ENCODE data around the gene TBX3. TPM values are rescaled to one million over a fixed set of nuclear protein-coding genes. Genes with fewer than 3 reads are reported as not detected.

The TBX3 gene
- polyA plus RNA-seq, 1 donor from 2014 or later = not detected

DNA sequence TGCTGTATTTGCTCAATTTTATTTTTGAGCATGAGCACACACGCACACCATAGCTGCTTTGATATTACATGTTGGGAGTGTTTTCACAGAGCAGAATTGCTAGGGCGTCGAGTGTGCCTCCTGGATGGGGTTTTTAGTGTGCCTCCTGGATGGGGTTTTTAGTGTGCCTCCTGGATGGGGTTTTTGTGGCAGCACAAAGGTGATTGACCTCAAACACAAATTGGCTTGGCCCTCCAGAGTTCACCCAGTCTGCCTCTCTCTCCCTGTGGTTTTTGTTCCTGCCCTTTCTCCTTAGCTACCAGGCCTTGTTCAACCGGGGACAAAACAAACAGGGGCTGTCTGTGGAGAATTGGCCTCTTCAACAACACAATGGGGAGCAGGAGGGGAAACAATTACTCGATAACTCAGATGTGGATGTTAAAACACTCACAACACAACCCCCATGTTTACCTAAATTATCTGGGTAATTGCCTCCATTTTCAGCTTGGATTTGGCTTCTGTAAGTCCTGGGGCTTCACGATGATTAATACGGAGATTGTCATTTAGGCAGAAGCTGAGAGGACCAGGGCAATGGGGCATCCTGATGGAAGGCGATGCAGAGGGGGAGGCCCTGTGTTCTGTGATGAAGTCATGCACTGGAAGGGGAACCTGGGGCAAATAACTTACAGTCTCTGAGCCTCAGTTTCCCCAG lies 26.9 kb downstream of the TBX3 start:
- TF ChIP-seq EP300 (conservative IDR thresholded peaks at IDR 0.05; ENCODE audit: poor library complexity, severe bottlenecking) (no peak), RAD21 (conservative IDR thresholded peaks at IDR 0.05) (no peak), EZH2 (IDR thresholded peaks at IDR 0.05; ENCODE audit: borderline replicate concordance, insufficient read depth, low read length, poor library complexity, severe bottlenecking) (no peak), SMC3 (conservative IDR thresholded peaks at IDR 0.05; ENCODE audit: poor library complexity) (no peak), TAF1 (IDR thresholded peaks at IDR 0.05; ENCODE audit: low read depth) (no peak), MXI1 (conservative IDR thresholded peaks at IDR 0.05; ENCODE audit: poor library complexity, severe bottlenecking) (no peak), POLR2AphosphoS5 (IDR thresholded peaks at IDR 0.05) (no peak)
- Histone ChIP-seq H3K27ac (ENCODE audit: low read length) (no peak overlapping the region), H3K79me2 (replicated peaks; ENCODE audit: insufficient read depth, low read length) (no peaks in the 10 kb centered on the region), H3K27me3 (ENCODE audit: insufficient read depth, low read depth, low read length) (peaks cover 11% of the 10 kb centered on the region), H2AFZ (ENCODE audit: low read depth, low read length) (no peak overlapping the region), H3F3A (ENCODE audit: insufficient read depth, low read length, poor library complexity, severe bottlenecking) (no peaks in the 10 kb centered on the region), H3K36me3 (ENCODE audit: insufficient read depth, low read length) (no peaks in the 10 kb centered on the region), H3K4me3 (ENCODE audit: low read length) (no peak overlapping the region), H3K9me3 (ENCODE audit: low read length) (no peaks in the 10 kb centered on the region), H3K9ac (ENCODE audit: low read length) (no peak overlapping the region), H4K20me1 (ENCODE audit: insufficient read depth) (no peaks in the 10 kb centered on the region), H3K9me2 (ENCODE audit: insufficient read depth, low read length) (no peaks in the 10 kb centered on the region), H3K4me2 (ENCODE audit: low read length) (no peak overlapping the region)

DNA sequence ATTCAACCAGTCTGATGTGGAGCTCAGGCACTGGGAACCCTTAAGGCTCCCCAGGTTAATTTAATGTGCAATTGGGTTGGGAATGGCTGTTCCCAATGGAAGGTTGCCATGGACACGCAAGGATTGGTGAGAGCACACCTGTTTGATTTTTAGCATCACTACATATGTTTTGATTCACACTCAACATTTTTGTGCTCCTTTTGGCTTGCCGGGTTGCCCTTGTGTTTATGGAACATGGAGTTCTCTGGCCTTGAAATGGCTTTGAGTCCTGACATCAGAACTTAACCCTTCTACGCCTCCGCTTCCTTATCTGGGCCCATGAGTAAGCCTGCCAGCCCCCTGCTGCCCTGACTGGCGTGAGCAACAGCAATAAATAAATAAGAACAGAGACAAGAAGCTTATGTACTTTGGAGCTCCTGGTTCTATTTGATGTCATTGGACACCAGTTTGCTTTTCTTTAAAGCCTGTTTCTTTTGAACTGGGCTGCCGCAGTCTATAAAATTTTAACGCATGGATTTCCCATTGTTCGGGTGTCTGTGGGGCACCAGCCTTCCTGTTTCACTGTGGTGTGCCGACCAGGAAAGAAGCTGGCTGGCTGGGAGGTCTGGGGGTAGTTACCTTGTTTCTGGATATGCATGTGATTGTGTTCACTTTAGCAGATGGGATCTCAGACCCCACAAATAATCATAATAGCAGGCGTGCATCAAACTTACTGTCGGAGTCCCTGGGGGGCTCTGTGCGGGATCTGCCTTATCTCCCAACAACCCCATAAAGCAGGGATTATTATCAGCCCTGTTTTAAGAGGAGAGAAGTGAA lies 27.8 kb downstream of the TBX3 start:
- H3K4me2 ChIP-seq (ENCODE audit: low read length) = no peak overlapping the region
- no peaks in the 10 kb centered on the region for H3F3A ChIP-seq (ENCODE audit: insufficient read depth, low read length, poor library complexity, severe bottlenecking)
- no peak overlapping the region for H3K9ac ChIP-seq (ENCODE audit: low read length)
- H3K9me2 ChIP-seq (ENCODE audit: insufficient read depth, low read length) = no peaks in the 10 kb centered on the region
- no peaks in the 10 kb centered on the region for H3K36me3 ChIP-seq (ENCODE audit: insufficient read depth, low read length)
- no peaks in the 10 kb centered on the region for H3K9me3 ChIP-seq (ENCODE audit: low read length)
- TF ChIP-seq POLR2AphosphoS5 (IDR thresholded peaks at IDR 0.05) (no peak), MXI1 (conservative IDR thresholded peaks at IDR 0.05; ENCODE audit: poor library complexity, severe bottlenecking) (no peak), EP300 (conservative IDR thresholded peaks at IDR 0.05; ENCODE audit: poor library complexity, severe bottlenecking) (no peak), SMC3 (conservative IDR thresholded peaks at IDR 0.05; ENCODE audit: poor library complexity) (no peak)
- TF ChIP-seq, protein P1, sequence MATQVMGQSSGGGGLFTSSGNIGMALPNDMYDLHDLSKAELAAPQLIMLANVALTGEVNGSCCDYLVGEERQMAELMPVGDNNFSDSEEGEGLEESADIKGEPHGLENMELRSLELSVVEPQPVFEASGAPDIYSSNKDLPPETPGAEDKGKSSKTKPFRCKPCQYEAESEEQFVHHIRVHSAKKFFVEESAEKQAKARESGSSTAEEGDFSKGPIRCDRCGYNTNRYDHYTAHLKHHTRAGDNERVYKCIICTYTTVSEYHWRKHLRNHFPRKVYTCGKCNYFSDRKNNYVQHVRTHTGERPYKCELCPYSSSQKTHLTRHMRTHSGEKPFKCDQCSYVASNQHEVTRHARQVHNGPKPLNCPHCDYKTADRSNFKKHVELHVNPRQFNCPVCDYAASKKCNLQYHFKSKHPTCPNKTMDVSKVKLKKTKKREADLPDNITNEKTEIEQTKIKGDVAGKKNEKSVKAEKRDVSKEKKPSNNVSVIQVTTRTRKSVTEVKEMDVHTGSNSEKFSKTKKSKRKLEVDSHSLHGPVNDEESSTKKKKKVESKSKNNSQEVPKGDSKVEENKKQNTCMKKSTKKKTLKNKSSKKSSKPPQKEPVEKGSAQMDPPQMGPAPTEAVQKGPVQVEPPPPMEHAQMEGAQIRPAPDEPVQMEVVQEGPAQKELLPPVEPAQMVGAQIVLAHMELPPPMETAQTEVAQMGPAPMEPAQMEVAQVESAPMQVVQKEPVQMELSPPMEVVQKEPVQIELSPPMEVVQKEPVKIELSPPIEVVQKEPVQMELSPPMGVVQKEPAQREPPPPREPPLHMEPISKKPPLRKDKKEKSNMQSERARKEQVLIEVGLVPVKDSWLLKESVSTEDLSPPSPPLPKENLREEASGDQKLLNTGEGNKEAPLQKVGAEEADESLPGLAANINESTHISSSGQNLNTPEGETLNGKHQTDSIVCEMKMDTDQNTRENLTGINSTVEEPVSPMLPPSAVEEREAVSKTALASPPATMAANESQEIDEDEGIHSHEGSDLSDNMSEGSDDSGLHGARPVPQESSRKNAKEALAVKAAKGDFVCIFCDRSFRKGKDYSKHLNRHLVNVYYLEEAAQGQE (IDR thresholded peaks at IDR 0.05; ENCODE audit: borderline replicate concordance) = no peak
- no peak overlapping the region for H3K27ac ChIP-seq (ENCODE audit: low read length)
- no peaks in the 10 kb centered on the region for H3K79me2 ChIP-seq (replicated peaks; ENCODE audit: insufficient read depth, low read length)
- H3K4me3 ChIP-seq (ENCODE audit: low read length) = no peak overlapping the region
- peaks cover 9% of the 10 kb centered on the region for H3K27me3 ChIP-seq (ENCODE audit: insufficient read depth, low read depth, low read length)
- H4K20me1 ChIP-seq (ENCODE audit: insufficient read depth) = no peaks in the 10 kb centered on the region
- no peak overlapping the region for H2AFZ ChIP-seq (ENCODE audit: low read depth, low read length)

DNA sequence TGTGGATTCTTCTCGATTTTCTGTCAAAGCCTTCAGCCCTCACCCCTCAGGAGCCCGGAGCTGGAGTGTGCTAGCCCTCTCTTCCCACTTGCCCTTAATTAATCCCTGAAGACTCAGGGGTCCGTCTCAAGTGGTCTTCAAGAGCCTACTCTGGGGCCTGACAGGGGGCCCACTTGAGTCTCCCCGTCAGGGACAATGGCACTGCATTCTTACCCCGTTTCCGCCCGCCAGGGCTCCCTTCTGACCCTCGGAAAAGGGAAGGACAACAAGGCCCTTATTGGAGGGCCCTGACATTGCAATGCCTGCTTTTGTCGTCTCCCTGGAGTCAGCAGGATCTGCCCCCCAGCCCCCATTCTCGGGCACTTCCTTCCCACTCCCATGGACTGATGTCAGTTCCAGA lies 34.4 kb downstream of the TBX3 start:
- Histone ChIP-seq H4K20me1 (ENCODE audit: insufficient read depth) (no peaks in the 10 kb centered on the region), H2AFZ (ENCODE audit: low read depth, low read length) (no peak overlapping the region), H3K27me3 (ENCODE audit: insufficient read depth, low read depth, low read length) (no peaks in the 10 kb centered on the region), H3K27ac (ENCODE audit: low read length) (no peak overlapping the region), H3K4me3 (ENCODE audit: low read length) (no peak overlapping the region), H3K4me2 (ENCODE audit: low read length) (no peak overlapping the region), H3K9me3 (ENCODE audit: low read length) (no peaks in the 10 kb centered on the region), H3K9me2 (ENCODE audit: insufficient read depth, low read length) (no peaks in the 10 kb centered on the region), H3F3A (ENCODE audit: insufficient read depth, low read length, poor library complexity, severe bottlenecking) (no peaks in the 10 kb centered on the region), H3K9ac (ENCODE audit: low read length) (no peak overlapping the region), H3K36me3 (ENCODE audit: insufficient read depth, low read length) (no peaks in the 10 kb centered on the region), H3K79me2 (replicated peaks; ENCODE audit: insufficient read depth, low read length) (no peaks in the 10 kb centered on the region)
- TF ChIP-seq POLR2AphosphoS5 (IDR thresholded peaks at IDR 0.05) = no peak
